ENCODE results near the gene CELA2A. TPM values are rescaled to one million over a fixed set of nuclear protein-coding genes. Genes with fewer than 3 reads are reported as not detected.

CELA2A gene
- total and polyA plus RNA-seq, 2 donors (not counting 1 experiment from before 2014, with no cell fraction given) = not detected

DNA sequence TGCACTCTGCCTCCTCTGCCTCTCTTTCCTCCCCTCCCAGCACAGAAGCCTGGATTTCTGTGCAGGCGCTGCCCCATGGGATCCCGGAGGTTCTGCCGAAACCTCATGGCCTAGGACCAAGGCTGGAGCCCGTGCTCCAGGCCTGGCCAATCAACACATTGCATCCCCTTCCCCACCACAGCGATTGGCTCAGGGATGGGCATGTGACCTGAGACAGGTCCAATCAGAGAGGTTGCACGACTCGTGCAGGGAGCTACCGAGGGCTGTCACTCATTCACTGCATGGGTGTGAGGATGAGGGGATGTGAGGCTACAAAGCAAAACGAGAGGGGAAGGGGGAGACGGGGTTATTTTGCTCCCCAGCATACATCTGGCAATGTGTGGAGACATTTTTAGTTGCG is 16.1 kb downstream of the CELA2A start:
- DNase-seq (ENCODE audit: low read depth in 2 of 2) = no peak
- Histone ChIP-seq H4K20me1 (ENCODE audit: control insufficient read depth, extremely low read depth, insufficient read depth, low read length) (no peaks in the 10 kb centered on the region), H3K27me3 (ENCODE audit: control insufficient read depth, insufficient read depth, low read length) (no peaks in the 10 kb centered on the region), H2AFZ (ENCODE audit: low read length) (no peak overlapping the region), H3K9me3 (ENCODE audit: control insufficient read depth, insufficient read depth, low read depth, low read length) (no peaks in the 10 kb centered on the region), H3K9ac (ENCODE audit: insufficient read depth, low read length) (no peak overlapping the region), H3K79me2 (ENCODE audit: control insufficient read depth, insufficient read depth, low read length) (no peaks in the 10 kb centered on the region), H3K4me3 (replicated peaks in 1 of 4; ENCODE audit: control extremely low read depth in 1 of 4, insufficient read depth in 1 of 4, low read depth in 3 of 4, low read length in 4 of 4) (no peak overlapping the region), H3K4me2 (ENCODE audit: extremely low read depth, insufficient read depth, low read length) (no peak overlapping the region), H3K36me3 (ENCODE audit: control insufficient read depth, insufficient read depth, low read length) (no peaks in the 10 kb centered on the region), H3K27ac (ENCODE audit: insufficient read depth, low read length) (no peak overlapping the region), H3K4me1 (ENCODE audit: control insufficient read depth, extremely low read depth, insufficient read depth, low read length) (no peaks in the 10 kb centered on the region)
- TF ChIP-seq EZH2 (IDR thresholded peaks at IDR 0.05; ENCODE audit: low read length, missing control alignments) = no peak

DNA sequence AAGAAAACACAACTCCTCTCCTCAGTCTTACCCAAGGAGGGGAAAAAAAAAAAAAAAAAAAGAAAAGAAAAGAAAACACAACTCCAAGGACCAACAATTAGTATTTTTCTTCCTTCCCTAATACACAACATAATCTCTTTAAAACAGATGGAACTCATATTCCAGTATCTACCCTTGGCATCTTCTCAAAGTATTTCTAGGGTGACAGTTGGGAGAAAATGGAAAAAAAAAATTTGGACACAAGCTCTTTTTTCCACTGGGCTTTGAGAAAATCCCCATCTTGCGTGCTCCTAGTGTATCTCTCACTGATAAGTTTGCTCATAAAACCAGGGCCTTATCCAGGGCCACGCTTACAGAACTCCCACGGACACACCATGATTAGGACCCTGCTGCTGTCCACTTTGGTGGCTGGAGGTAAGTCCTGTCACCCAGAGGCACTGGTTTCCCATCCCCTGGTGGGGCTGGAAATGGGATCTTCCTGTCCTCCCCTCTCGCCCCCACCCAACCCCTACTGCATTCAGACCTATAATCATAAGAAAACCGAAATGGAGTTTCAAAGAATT is 19.3 kb downstream of the CELA2A start, which contains the start of gene CELA2B:
Gene CELA2B, plus strand, starts transcription at position 353 of the 563 bp plus-strand sequence. Its CDS starts 22 bp downstream, at position 375.
- H4K20me1 ChIP-seq (ENCODE audit: control insufficient read depth, extremely low read depth, insufficient read depth, low read length) = no peaks in the 10 kb centered on the region
- H3K9me3 ChIP-seq (ENCODE audit: control insufficient read depth, insufficient read depth, low read depth, low read length) = no peaks in the 10 kb centered on the region
- no peaks in the 10 kb centered on the region for H3K79me2 ChIP-seq (ENCODE audit: control insufficient read depth, insufficient read depth, low read length)
- no peaks in the 10 kb centered on the region for H3K4me1 ChIP-seq (ENCODE audit: control insufficient read depth, extremely low read depth, insufficient read depth, low read length)
- no peaks in the 10 kb centered on the region for H3K27me3 ChIP-seq (ENCODE audit: control insufficient read depth, insufficient read depth, low read length)
- no peak for DNase-seq (ENCODE audit: low read depth in 2 of 2)
- no peak within 1 kb of the TSS for H3K4me2 ChIP-seq (ENCODE audit: extremely low read depth, insufficient read depth, low read length)
- TF ChIP-seq, protein P1, sequence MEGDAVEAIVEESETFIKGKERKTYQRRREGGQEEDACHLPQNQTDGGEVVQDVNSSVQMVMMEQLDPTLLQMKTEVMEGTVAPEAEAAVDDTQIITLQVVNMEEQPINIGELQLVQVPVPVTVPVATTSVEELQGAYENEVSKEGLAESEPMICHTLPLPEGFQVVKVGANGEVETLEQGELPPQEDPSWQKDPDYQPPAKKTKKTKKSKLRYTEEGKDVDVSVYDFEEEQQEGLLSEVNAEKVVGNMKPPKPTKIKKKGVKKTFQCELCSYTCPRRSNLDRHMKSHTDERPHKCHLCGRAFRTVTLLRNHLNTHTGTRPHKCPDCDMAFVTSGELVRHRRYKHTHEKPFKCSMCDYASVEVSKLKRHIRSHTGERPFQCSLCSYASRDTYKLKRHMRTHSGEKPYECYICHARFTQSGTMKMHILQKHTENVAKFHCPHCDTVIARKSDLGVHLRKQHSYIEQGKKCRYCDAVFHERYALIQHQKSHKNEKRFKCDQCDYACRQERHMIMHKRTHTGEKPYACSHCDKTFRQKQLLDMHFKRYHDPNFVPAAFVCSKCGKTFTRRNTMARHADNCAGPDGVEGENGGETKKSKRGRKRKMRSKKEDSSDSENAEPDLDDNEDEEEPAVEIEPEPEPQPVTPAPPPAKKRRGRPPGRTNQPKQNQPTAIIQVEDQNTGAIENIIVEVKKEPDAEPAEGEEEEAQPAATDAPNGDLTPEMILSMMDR (conservative IDR thresholded peaks at IDR 0.05 in 1 of 2, IDR thresholded peaks at IDR 0.05 in 1 of 2; ENCODE audit: low read depth in 1 of 2, low read length in 2 of 2) = no peak
- TF ChIP-seq EZH2 (IDR thresholded peaks at IDR 0.05; ENCODE audit: low read length, missing control alignments) = no peak
- no peaks in the 10 kb centered on the region for H3K36me3 ChIP-seq (ENCODE audit: control insufficient read depth, insufficient read depth, low read length)
- no peak within 1 kb of the TSS for H2AFZ ChIP-seq (ENCODE audit: low read length)
- H3K4me3 ChIP-seq (replicated peaks in 1 of 4; ENCODE audit: control extremely low read depth in 1 of 4, insufficient read depth in 1 of 4, low read depth in 3 of 4, low read length in 4 of 4) = no peak within 1 kb of the TSS
- no peak within 1 kb of the TSS for H3K9ac ChIP-seq (ENCODE audit: insufficient read depth, low read length)
- H3K27ac ChIP-seq (ENCODE audit: insufficient read depth, low read length) = no peak within 1 kb of the TSS

DNA sequence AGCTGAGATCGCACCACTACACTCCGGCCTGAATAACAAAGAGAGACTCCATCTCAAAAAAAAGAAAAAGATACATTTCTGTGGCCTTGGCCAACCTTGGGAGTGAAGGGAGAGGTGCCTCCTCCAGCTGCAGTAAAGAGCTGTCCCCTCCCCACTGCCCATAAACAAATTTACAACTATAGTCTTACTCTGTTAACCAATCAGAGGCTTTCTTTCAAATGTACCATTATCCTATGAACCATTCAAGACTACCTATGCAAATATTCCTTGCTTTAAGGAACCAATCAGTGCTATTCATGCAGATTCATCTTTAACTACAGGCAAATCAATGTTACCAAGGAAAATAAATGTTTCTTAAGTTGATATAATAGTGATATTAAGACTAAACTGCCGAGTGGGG is 20.4 kb downstream of the CELA2A start:
- Histone ChIP-seq H3K79me2 (ENCODE audit: control insufficient read depth, insufficient read depth, low read length) (no peaks in the 10 kb centered on the region), H3K9me3 (ENCODE audit: control insufficient read depth, insufficient read depth, low read depth, low read length) (no peaks in the 10 kb centered on the region), H3K4me3 (replicated peaks in 1 of 4; ENCODE audit: control extremely low read depth in 1 of 4, insufficient read depth in 1 of 4, low read depth in 3 of 4, low read length in 4 of 4) (no peak overlapping the region), H2AFZ (ENCODE audit: low read length) (no peak overlapping the region), H3K4me1 (ENCODE audit: control insufficient read depth, extremely low read depth, insufficient read depth, low read length) (no peaks in the 10 kb centered on the region), H3K27ac (ENCODE audit: insufficient read depth, low read length) (no peak overlapping the region), H4K20me1 (ENCODE audit: control insufficient read depth, extremely low read depth, insufficient read depth, low read length) (no peaks in the 10 kb centered on the region), H3K4me2 (ENCODE audit: extremely low read depth, insufficient read depth, low read length) (no peak overlapping the region), H3K9ac (ENCODE audit: insufficient read depth, low read length) (no peak overlapping the region), H3K36me3 (ENCODE audit: control insufficient read depth, insufficient read depth, low read length) (no peaks in the 10 kb centered on the region), H3K27me3 (ENCODE audit: control insufficient read depth, insufficient read depth, low read length) (no peaks in the 10 kb centered on the region)
- no peak for DNase-seq (ENCODE audit: low read depth in 2 of 2)
- no peak for TF ChIP-seq EZH2 (IDR thresholded peaks at IDR 0.05; ENCODE audit: low read length, missing control alignments)
- TF ChIP-seq, protein P1 (conservative IDR thresholded peaks at IDR 0.05 in 1 of 2, IDR thresholded peaks at IDR 0.05 in 1 of 2; ENCODE audit: low read depth in 1 of 2, low read length in 2 of 2) = no peak
